HG02763 (cell line): ENCODE data around the gene CACHD1.
"Not testable (repeated sequence)": the region's sequence is repeated elsewhere in the genome, so short reads cannot be mapped to it uniquely, and the experiment has no call there.

Source experiments
- ATAC-seq: cut with Tn5 transposase; IDR thresholded peaks from one replicate; pipeline ENCODE4 v1.9.1; 2021; ENCODE audit warnings: mild to moderate bottlenecking, moderate library complexity; ENCODE audit not compliant: unreplicated experiment

The CACHD1 gene

DNA sequence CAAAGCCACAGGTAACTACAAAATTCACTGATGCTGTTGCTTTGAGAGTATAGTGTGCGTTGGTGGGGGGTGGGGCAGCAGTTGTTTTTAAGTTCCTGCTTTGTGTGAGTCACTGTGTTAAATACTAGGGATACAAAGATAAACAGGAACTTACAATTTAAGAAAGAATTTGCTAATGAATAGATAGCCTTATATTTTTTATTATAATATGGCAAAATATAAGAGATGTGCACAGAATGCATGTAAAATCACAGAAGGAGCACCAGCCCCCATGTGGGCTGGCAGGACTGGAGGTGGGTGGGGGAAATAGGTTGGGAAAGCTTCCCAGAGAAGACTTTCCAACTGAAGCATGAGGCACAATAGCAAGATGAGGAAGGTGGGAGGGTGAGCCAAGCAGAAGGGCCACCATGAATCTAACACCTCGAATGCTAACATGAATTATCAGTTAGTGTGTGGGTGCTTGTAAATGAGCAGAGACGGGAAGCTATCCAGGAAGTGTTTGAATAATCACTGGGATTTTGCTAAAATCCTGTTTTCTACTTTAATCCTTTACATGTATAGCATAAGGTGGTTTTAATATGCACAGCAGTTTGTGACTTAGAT is 217.9 kb downstream of the CACHD1 start:
- ATAC-seq = no peak

GRCh38 chr1:64691626-64692025 is 221.7 kb downstream of the CACHD1 start:
- ATAC-seq = no peak

- no peak for ATAC-seq
These were observed 223.0 kb downstream of the CACHD1 start for GRCh38 chr1:64692911-64693310.

DNA sequence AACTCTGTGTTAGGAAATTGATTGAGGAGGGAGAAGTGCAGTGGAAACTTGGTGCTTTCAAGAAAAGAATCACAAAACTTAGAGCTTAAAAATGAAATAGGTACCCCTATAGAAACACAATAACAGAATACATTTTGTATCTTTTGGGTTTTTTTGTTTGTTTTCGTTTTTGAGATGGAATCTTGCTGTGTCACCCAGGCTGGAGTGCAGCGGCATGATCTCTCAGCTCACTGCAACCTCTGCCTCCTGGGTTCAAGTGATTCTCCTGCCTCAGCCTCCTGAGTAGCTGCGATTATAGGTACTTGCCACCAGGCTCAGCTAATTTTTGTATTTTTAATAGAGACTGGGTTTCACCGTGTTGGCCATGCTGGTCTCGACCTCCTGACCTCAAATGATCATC is 223.5 kb downstream of the CACHD1 start:
- no peak for ATAC-seq

DNA sequence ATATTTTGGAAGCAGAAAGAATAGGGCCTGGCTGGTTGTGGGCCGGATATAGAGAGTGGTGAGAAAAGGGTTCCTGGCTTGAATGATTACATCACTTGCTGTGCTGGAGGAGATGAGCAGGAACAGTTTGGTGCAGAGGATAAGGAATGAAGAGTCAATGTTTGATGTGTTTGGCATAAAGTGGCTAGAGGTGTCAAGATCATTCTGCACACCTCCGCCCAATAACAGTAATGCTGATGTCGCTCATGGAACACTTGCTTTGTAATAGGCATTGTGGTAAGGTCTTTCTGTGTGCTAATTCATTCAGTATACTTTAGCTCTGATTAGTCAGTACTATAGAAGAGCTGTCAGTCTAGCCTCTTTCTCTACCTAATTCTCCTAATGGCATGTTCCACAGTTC is 226.9 kb downstream of the CACHD1 start:
- ATAC-seq = no peak

GRCh38 chr1:64699327-64699726 is 229.4 kb downstream of the CACHD1 start:
- no peak for ATAC-seq

- no peak for ATAC-seq
These were observed 231.1 kb downstream of the CACHD1 start for GRCh38 chr1:64701071-64701470.

DNA sequence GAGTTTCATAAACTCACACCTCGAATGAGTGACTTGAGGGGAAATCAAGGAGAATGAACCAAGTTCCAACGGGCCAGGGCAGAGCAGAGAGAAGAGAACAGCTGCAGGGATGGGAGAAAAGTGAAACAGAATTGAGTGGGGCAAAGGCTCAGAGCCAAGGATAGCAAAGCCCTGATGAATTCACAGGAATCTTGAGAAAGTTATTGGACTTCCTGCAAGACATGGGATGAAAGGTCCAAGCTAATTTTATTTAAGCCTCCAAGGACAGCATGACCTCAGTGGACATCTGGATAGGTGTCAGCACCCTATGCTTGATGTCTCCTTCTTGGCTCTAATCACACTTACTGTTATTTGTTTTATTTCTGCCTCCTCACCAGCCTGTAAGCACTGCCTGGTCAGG is 232.0 kb downstream of the CACHD1 start:
- no peak for ATAC-seq

GRCh38 chr1:64702670-64703069 is 232.7 kb downstream of the CACHD1 start:
- ATAC-seq = not testable (repeated sequence)

DNA sequence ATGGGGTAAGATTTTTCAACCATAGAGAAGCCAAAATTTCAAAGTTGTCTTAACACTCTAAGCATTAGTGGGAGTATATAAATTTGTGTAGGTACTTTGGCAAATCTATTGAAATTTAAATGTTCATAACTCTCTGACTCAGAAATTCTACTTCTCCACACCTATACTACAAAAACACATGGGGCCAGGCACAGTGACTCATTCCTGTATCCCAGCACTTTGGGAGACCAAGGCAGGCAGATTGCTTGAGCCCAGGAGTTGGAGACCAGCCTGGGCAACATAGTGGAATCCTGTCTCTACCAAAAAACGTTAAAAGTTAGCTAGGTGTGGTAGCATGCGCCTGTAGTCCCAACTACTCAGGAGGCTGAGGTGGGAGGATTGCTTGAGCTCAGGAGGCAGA is 233.7 kb downstream of the CACHD1 start:
- no peak for ATAC-seq

GRCh38 chr1:64705591-64705990 is 235.7 kb downstream of the CACHD1 start:
- ATAC-seq = no peak

GRCh38 chr1:64711266-64711665 is 241.3 kb downstream of the CACHD1 start:
- no peak for ATAC-seq

DNA sequence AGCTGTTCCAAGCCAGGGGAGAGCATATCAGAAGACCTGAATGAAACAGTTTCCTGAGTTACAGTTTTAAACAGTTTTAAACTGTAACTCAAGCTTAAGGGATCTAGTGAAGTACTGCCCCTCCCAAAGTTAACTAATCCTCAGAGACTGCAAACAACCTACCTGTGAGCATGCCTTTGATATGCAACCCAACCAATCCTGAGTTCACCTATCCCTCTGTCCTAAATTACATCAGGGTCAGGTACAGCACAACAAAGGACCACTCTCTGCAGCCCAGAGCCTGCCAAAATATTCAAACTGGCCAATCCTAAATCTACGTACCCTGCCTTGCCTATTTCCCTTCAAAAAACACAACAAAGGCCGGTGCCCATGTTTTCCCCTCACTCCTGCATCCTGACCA is 242.1 kb downstream of the CACHD1 start:
- ATAC-seq = no peak

DNA sequence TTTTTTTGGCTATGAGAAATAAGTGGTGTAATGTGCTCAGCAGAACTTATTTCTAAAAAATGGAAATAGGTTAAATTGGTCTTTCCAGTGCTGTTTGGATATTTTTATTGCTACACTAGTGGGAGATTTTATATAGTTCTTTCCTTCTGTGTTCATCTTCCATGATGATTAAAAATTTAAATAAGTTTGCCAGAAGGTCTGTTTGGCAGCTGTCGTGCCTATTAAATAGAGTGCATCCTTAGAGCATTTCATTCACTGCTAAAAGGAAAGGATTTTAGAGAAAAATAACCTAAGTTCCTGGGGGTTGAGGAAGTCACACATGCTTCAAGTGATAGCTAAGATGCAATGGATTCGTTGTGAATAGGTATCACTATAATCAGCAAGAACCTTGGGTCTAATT is 245.3 kb downstream of the CACHD1 start:
- ATAC-seq = no peak

GRCh38 chr1:64721135-64721534 is 251.2 kb downstream of the CACHD1 start:
- ATAC-seq = no peak

DNA sequence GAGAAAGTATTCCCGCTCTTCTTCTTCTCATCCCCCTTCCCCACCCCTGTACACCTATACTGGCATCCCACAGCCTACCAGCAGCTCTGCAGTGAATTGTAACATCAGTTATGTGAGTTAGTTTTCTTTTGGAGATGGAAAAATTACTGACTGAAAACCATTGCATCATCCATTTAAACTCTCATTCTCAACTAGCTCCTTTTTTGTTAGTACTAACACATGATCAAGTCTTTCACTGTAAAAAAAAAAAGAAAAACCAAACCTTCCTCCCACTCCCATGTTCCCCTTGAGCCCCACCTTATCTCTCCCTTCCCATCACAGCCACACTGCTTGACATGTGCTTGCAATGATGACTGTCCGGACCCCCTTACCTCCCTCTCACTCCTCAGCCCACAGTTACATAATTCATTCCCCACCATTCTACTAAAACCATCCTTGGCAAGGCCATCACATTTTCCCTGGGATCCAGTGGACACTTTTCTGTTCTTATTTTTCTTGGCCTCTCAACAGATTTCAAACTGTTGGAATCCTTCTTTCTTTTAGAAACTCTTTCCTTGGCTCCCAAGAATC is 251.7 kb downstream of the CACHD1 start:
- ATAC-seq = no peak

DNA sequence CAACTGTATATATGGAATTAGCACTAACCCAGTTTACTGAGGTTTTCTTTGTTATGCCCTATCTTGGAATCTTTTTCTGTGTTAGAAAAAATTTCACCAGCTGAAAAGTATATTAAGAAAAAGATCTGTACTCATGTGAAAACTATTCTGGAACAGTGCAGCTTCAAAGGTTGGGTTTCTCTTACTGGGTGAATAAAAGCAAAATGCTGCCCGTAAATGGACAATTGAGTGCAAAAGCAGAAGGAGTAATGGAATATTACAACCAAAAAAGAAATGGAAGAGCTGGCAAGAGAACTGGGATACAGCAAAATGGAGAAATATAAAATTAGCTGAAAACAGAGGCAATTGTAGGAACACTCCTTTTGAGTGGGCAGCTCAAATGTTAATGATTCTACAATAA is 257.9 kb downstream of the CACHD1 start:
- no peak for ATAC-seq

DNA sequence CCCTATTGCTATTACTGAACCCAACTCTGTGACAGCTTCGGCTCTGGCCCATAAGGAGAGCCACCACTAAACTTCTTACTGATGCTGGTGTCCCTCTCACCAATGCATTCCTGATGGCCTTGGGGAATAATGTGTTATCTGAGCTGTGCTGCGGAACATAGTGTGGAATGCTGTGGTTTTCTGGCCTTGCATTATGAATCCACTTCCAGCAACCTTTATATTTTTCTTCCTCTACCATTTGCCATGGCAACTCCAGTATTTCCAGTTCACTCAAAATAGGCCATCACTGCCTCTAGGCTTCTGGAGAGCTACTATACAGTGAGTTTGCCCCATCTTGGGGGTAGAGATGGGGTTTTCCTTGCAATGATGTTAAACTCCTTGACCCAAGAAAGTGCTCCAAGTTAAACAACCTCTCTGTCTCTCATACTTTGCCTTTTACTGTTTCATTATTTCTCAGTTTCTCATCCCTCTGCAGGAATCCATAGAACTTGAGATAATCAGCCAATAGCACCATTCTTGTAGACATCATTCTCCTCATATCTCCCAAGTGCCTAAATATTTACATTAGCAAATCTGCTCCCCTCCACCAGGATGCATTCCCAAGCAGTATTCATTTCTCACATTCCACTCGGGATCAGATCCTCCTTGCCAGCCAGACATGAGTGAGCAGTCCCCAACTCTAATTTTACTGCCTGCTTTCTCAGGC is 263.8 kb downstream of the CACHD1 start:
- ATAC-seq = no peak

GRCh38 chr1:64734287-64734652 is 264.3 kb downstream of the CACHD1 start:
- no peak for ATAC-seq

DNA sequence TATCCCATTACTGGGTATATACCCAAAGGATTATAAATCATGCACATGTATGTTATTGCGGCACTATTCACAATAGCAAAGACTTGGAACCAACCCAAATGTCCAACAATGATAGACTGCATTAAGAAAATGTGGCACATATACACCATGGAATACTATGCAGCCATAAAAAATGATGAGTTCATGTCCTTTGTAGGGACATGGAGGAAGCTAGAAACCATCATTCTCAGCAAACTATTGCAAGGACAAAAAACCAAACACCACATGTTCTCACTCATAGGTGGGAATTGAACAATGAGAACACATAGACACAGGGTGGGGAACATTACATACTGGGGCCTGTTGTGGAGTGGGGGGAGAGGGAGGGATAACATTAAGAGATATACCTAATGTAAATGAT is 270.8 kb downstream of the CACHD1 start:
- ATAC-seq = not testable (repeated sequence)
